ENCODE data around the gene ATG7.

- TF ChIP-seq CTCF (IDR thresholded peaks at IDR 0.05; ENCODE audit: low read depth, low read length) (no peak), POLR2A (IDR thresholded peaks at IDR 0.05; ENCODE audit: extremely low read depth, insufficient read length) (no peak)
These were observed 180.1 kb downstream of the ATG7 start for GRCh38 chr3:11452312-11452711.

Measured in NB4 (cell line).